Keratinocyte (primary cell): Measurements from ENCODE around the gene RNASE13. TPM values are rescaled to one million over a fixed set of nuclear protein-coding genes. Genes with fewer than 3 reads are reported as not detected.

Experiments
- DNase-seq: peaks from one replicate; pipeline ENCODE4 v3.0.0-alpha.2; 2011; ENCODE audit warnings: low read depth, missing footprints, low spot score
- FAIRE-seq: peaks from 2 replicates; lab custom pipeline; 2011; peaks lifted over from hg19 to GRCh38; lab: Jason Lieb, UNC
- H2AFZ ChIP-seq: 2 replicates; pipeline ENCODE4 v1.6.0; 2012; ENCODE audit warnings: low read length, control low read depth, inconsistent platforms; ENCODE audit not compliant: control insufficient read depth
- H3K27ac ChIP-seq: 2 replicates; pipeline ENCODE4 v1.5.1; 2011; ENCODE audit warnings: low read length; ENCODE audit not compliant: control insufficient read depth, insufficient read depth
- H3K27me3 ChIP-seq: 3 replicates; pipeline ENCODE4 v1.6.0; 2011; ENCODE audit warnings: low read length; ENCODE audit not compliant: control insufficient read depth, insufficient read depth; ENCODE audit errors: extremely low read depth
- H3K36me3 ChIP-seq, 2 experiments: 2 replicates in 1 of 2; 3 replicates in 1 of 2; pipeline ENCODE4 v1.5.1; 2011; ENCODE audit warnings: low read length in 2 of 2, mild to moderate bottlenecking in 1 of 2; ENCODE audit not compliant: control insufficient read depth in 2 of 2, insufficient read depth in 2 of 2; ENCODE audit errors: extremely low read depth in 1 of 2
- H3K4me1 ChIP-seq: 3 replicates; pipeline ENCODE4 v1.5.1; 2011; ENCODE audit warnings: low read length; ENCODE audit not compliant: control insufficient read depth, insufficient read depth; ENCODE audit errors: extremely low read depth
- H3K4me2 ChIP-seq: 3 replicates; pipeline ENCODE4 v1.6.0; 2011; ENCODE audit warnings: low read depth, low read length; ENCODE audit not compliant: control insufficient read depth, insufficient read depth; ENCODE audit errors: extremely low read depth
- H3K4me3 ChIP-seq, 3 experiments: fragments of 200-600 bp in 1 of 3; sonication (generic) in 1 of 3; 2 replicates in 2 of 3; 3 replicates in 1 of 3; pipeline ENCODE4 v1.5.1; 2011 to 2016; ENCODE audit warnings: low read length in 3 of 3, mild to moderate bottlenecking in 3 of 3, control low read depth in 2 of 3, inconsistent platforms in 1 of 3, low read depth in 1 of 3, mixed read lengths in 1 of 3, mixed run types in 1 of 3, moderate library complexity in 1 of 3; ENCODE audit not compliant: control insufficient read depth in 2 of 3, insufficient read depth in 2 of 3; ENCODE audit errors: extremely low read depth in 1 of 3
- H3K79me2 ChIP-seq: 2 replicates; pipeline ENCODE4 v1.6.0; 2012; ENCODE audit warnings: low read length; ENCODE audit not compliant: control insufficient read depth, insufficient read depth
- H3K9ac ChIP-seq: 3 replicates; pipeline ENCODE4 v1.6.0; 2011; ENCODE audit warnings: low read length; ENCODE audit not compliant: control insufficient read depth, insufficient read depth; ENCODE audit errors: extremely low read depth
- H3K9me1 ChIP-seq: 3 replicates; pipeline ENCODE4 v1.6.0; 2011; ENCODE audit warnings: low read length; ENCODE audit not compliant: control insufficient read depth, insufficient read depth; ENCODE audit errors: extremely low read depth
- H3K9me3 ChIP-seq: 2 replicates; pipeline ENCODE4 v1.5.1; 2012; ENCODE audit warnings: low read depth, low read length; ENCODE audit not compliant: control insufficient read depth
- H4K20me1 ChIP-seq: 3 replicates; pipeline ENCODE4 v1.6.0; 2011; ENCODE audit warnings: low read length; ENCODE audit not compliant: control insufficient read depth, insufficient read depth; ENCODE audit errors: extremely low read depth
- CTCF ChIP-seq, 3 experiments: IDR thresholded peaks in 1 of 3; conservative IDR thresholded peaks in 1 of 3; optimal IDR thresholded peaks in 1 of 3; 2 replicates in 2 of 3; 3 replicates in 1 of 3; pipeline versions ENCODE3 to v1.5.1; 2011; ENCODE audit warnings: low read length in 3 of 3, mild to moderate bottlenecking in 3 of 3, moderate library complexity in 2 of 3, control low read depth in 1 of 3, inconsistent platforms in 1 of 3; ENCODE audit not compliant: insufficient read depth in 2 of 3; ENCODE audit errors: extremely low read depth in 1 of 3
- EZH2 ChIP-seq: IDR thresholded peaks from one replicate; pipeline ENCODE4 v1.6.1; 2012; ENCODE audit warnings: inconsistent platforms, mild to moderate bottlenecking, low read length, moderate library complexity
- dilution Hi-C: fragments of 300-500 bp; cut with MboI; formaldehyde crosslinking; loops from one replicate; pipeline ENCODE4 v1.7.0; 2020; ENCODE audit warnings: low sequenced_read_pairs; ENCODE audit not compliant: extremely low pct_ligation_motif_present
- polyA plus RNA-seq, 5 experiments: library from polyadenylated mRNA; depleted of rRNA in 3 of 5; stranded (reverse) in 3 of 5; stranded (forward) in 1 of 5; unstranded in 1 of 5; fragments of >200 nt; gene quantifications; 1 replicate in 1 of 5; 2 replicates in 3 of 5; 3 replicates in 1 of 5; pipeline versions ENCODE4 v1.2.1 to v1.2.3, GENCODE V29; 2011 to 2012; ENCODE audit warnings: missing spikeins in 2 of 5, low read depth in 1 of 5, low replicate concordance in 1 of 5

RNASE13 gene
- polyA plus RNA-seq, 1 donor (not counting 4 experiments of a cell fraction or from before 2014, with no cell fraction given), result not detected

GRCh38 chr14:21049271-21049673 lies 14.7 kb upstream of the RNASE13 start:
- H4K20me1 ChIP-seq, result no peaks in the 10 kb centered on the region
- no peaks in the 10 kb centered on the region for H3K79me2 ChIP-seq
- no peak overlapping the region for H3K4me2 ChIP-seq
- dilution Hi-C loops, result no loop called here
- no peaks in the 10 kb centered on the region for H3K36me3 ChIP-seq
- no peaks in the 10 kb centered on the region for H3K9me1 ChIP-seq
- H3K27ac ChIP-seq, result no peak overlapping the region
- H3K9ac ChIP-seq, result no peak overlapping the region
- H2AFZ ChIP-seq, result no peak overlapping the region
- no peaks in the 10 kb centered on the region for H3K9me3 ChIP-seq
- DNase-seq (no peak), FAIRE-seq (no peak)
- TF ChIP-seq CTCF (optimal IDR thresholded peaks at IDR 0.05 in 1 of 3, IDR thresholded peaks at IDR 0.05 in 1 of 3, conservative IDR thresholded peaks at IDR 0.05 in 1 of 3; ENCODE audit: extremely low read depth in 1 of 3, insufficient read depth in 2 of 3, low read length in 3 of 3) (no peak), EZH2 (no peak)
- H3K4me1 ChIP-seq, result peaks cover under 1% of the 10 kb centered on the region
- no peaks in the 10 kb centered on the region for H3K27me3 ChIP-seq
- no peak overlapping the region for H3K4me3 ChIP-seq

- Histone ChIP-seq H3K9me1 (no peaks in the 10 kb centered on the region), H3K9ac (no peak overlapping the region), H3K9me3 (no peaks in the 10 kb centered on the region), H2AFZ (no peak overlapping the region), H3K36me3 (no peaks in the 10 kb centered on the region), H3K4me1 (peaks cover 2% of the 10 kb centered on the region), H4K20me1 (no peaks in the 10 kb centered on the region), H3K79me2 (no peaks in the 10 kb centered on the region), H3K27me3 (no peaks in the 10 kb centered on the region), H3K4me3 (no peak overlapping the region), H3K27ac (no peak overlapping the region), H3K4me2 (no peak overlapping the region)
- FAIRE-seq, result no peak
- DNase-seq, result no peak
- dilution Hi-C loops, result no loop called here
- TF ChIP-seq EZH2 (no peak), CTCF (optimal IDR thresholded peaks at IDR 0.05 in 1 of 3, IDR thresholded peaks at IDR 0.05 in 1 of 3, conservative IDR thresholded peaks at IDR 0.05 in 1 of 3; ENCODE audit: extremely low read depth in 1 of 3, insufficient read depth in 2 of 3, low read length in 3 of 3) (no peak)
These were observed 14.0 kb upstream of the RNASE13 start for GRCh38 chr14:21048638-21049037.
